Activated naive CD8-positive, alpha-beta T cell (primary cell): ENCODE results near the gene ARHGDIG.

Experiments used
- H3K27ac Mint-ChIP-seq: one replicate; pipeline ENCODE4 v1.8.0; 2021; ENCODE audit warnings: mixed read lengths
- H3K27me3 Mint-ChIP-seq: one replicate; pipeline ENCODE4 v1.8.0; 2021; ENCODE audit warnings: mixed read lengths
- H3K36me3 Mint-ChIP-seq: one replicate; pipeline ENCODE4 v1.8.0; 2021; ENCODE audit warnings: mixed read lengths
- H3K4me1 Mint-ChIP-seq: one replicate; pipeline ENCODE4 v1.8.0; 2021; ENCODE audit warnings: low read depth, mixed read lengths
- H3K4me3 Mint-ChIP-seq: one replicate; pipeline ENCODE4 v1.8.0; 2021; ENCODE audit warnings: mild to moderate bottlenecking, mixed read lengths
- H3K9me3 Mint-ChIP-seq: one replicate; pipeline ENCODE4 v1.8.0; 2021; ENCODE audit warnings: low read depth, mixed read lengths

The ARHGDIG gene

GRCh38 chr16:293043-293775, 12.8 kb downstream of the ARHGDIG start:
- Mint-ChIP-seq H3K27me3 (no peaks in the 10 kb centered on the region), H3K9me3 (no peaks in the 10 kb centered on the region), H3K36me3 (no peaks in the 10 kb centered on the region), H3K4me3 (no peak overlapping the region), H3K4me1 (no peaks in the 10 kb centered on the region), H3K27ac (no peak overlapping the region)

- no peaks in the 10 kb centered on the region for H3K4me1 Mint-ChIP-seq
- no peaks in the 10 kb centered on the region for H3K27me3 Mint-ChIP-seq
- H3K4me3 Mint-ChIP-seq: no peak overlapping the region
- H3K9me3 Mint-ChIP-seq: no peaks in the 10 kb centered on the region
- H3K27ac Mint-ChIP-seq: no peak overlapping the region
- H3K36me3 Mint-ChIP-seq: no peaks in the 10 kb centered on the region
Measured at GRCh38 chr16:296276-296675, 15.9 kb downstream of the ARHGDIG start.

GRCh38 chr16:296806-297510, 16.6 kb downstream of the ARHGDIG start:
- Mint-ChIP-seq H3K27me3 (no peaks in the 10 kb centered on the region), H3K36me3 (no peaks in the 10 kb centered on the region), H3K4me1 (no peaks in the 10 kb centered on the region), H3K4me3 (no peak overlapping the region), H3K9me3 (no peaks in the 10 kb centered on the region), H3K27ac (no peak overlapping the region)

GRCh38 chr16:297832-298231, 17.4 kb downstream of the ARHGDIG start:
- Mint-ChIP-seq H3K27ac (no peak overlapping the region), H3K4me3 (no peak overlapping the region), H3K4me1 (no peaks in the 10 kb centered on the region), H3K36me3 (no peaks in the 10 kb centered on the region), H3K27me3 (no peaks in the 10 kb centered on the region), H3K9me3 (no peaks in the 10 kb centered on the region)

- no peaks in the 10 kb centered on the region for H3K36me3 Mint-ChIP-seq
- H3K27me3 Mint-ChIP-seq: no peaks in the 10 kb centered on the region
- no peaks in the 10 kb centered on the region for H3K9me3 Mint-ChIP-seq
- H3K4me1 Mint-ChIP-seq: peaks cover 2% of the 10 kb centered on the region
- no peak overlapping the region for H3K4me3 Mint-ChIP-seq
- H3K27ac Mint-ChIP-seq: no peak overlapping the region
Measured at GRCh38 chr16:301235-301634, 20.8 kb downstream of the ARHGDIG start.

GRCh38 chr16:301950-302349, 21.6 kb downstream of the ARHGDIG start:
- Mint-ChIP-seq H3K4me3 (no peak overlapping the region), H3K27me3 (no peaks in the 10 kb centered on the region), H3K4me1 (peaks cover 2% of the 10 kb centered on the region), H3K9me3 (no peaks in the 10 kb centered on the region), H3K36me3 (no peaks in the 10 kb centered on the region), H3K27ac (no peak overlapping the region)

GRCh38 chr16:303760-304505, 23.5 kb downstream of the ARHGDIG start:
- Mint-ChIP-seq H3K27ac (no peak overlapping the region), H3K4me1 (peaks cover 4% of the 10 kb centered on the region), H3K9me3 (no peaks in the 10 kb centered on the region), H3K36me3 (no peaks in the 10 kb centered on the region), H3K4me3 (no peak overlapping the region), H3K27me3 (no peaks in the 10 kb centered on the region)

- Mint-ChIP-seq H3K36me3 (no peaks in the 10 kb centered on the region), H3K4me3 (no peak overlapping the region), H3K27ac (no peak overlapping the region), H3K9me3 (no peaks in the 10 kb centered on the region), H3K4me1 (peaks cover 13% of the 10 kb centered on the region), H3K27me3 (no peaks in the 10 kb centered on the region)
Measured at GRCh38 chr16:305916-306626, 25.7 kb downstream of the ARHGDIG start.

- Mint-ChIP-seq H3K4me1 (peaks cover 13% of the 10 kb centered on the region), H3K27ac (no peak overlapping the region), H3K9me3 (no peaks in the 10 kb centered on the region), H3K27me3 (no peaks in the 10 kb centered on the region), H3K4me3 (no peak overlapping the region), H3K36me3 (no peaks in the 10 kb centered on the region)
Measured at GRCh38 chr16:306911-307370, 26.6 kb downstream of the ARHGDIG start.

- H3K27me3 Mint-ChIP-seq: no peaks in the 10 kb centered on the region
- peaks cover 15% of the 10 kb centered on the region for H3K4me1 Mint-ChIP-seq
- no peak overlapping the region for H3K27ac Mint-ChIP-seq
- H3K4me3 Mint-ChIP-seq: no peak overlapping the region
- no peaks in the 10 kb centered on the region for H3K36me3 Mint-ChIP-seq
- no peaks in the 10 kb centered on the region for H3K9me3 Mint-ChIP-seq
Measured at GRCh38 chr16:307691-308312, 27.4 kb downstream of the ARHGDIG start.

GRCh38 chr16:309476-309875, 29.1 kb downstream of the ARHGDIG start:
- Mint-ChIP-seq H3K27ac (no peak overlapping the region), H3K36me3 (no peaks in the 10 kb centered on the region), H3K4me3 (no peak overlapping the region), H3K9me3 (no peaks in the 10 kb centered on the region), H3K27me3 (no peaks in the 10 kb centered on the region), H3K4me1 (peaks cover 15% of the 10 kb centered on the region)

- Mint-ChIP-seq H3K9me3 (no peaks in the 10 kb centered on the region), H3K4me1 (peaks cover 21% of the 10 kb centered on the region), H3K4me3 (no peak overlapping the region), H3K27me3 (no peaks in the 10 kb centered on the region), H3K36me3 (no peaks in the 10 kb centered on the region), H3K27ac (no peak overlapping the region)
Measured at GRCh38 chr16:311725-312124, 31.3 kb downstream of the ARHGDIG start.

GRCh38 chr16:314351-314750, 34.0 kb downstream of the ARHGDIG start:
- H3K9me3 Mint-ChIP-seq: no peaks in the 10 kb centered on the region
- peaks cover 34% of the 10 kb centered on the region for H3K4me1 Mint-ChIP-seq
- H3K27me3 Mint-ChIP-seq: no peaks in the 10 kb centered on the region
- no peaks in the 10 kb centered on the region for H3K36me3 Mint-ChIP-seq
- H3K4me3 Mint-ChIP-seq: no peak overlapping the region
- H3K27ac Mint-ChIP-seq: no peak overlapping the region

GRCh38 chr16:314795-315299, 34.5 kb downstream of the ARHGDIG start:
- no peak overlapping the region for H3K4me3 Mint-ChIP-seq
- peaks cover 34% of the 10 kb centered on the region for H3K4me1 Mint-ChIP-seq
- no peaks in the 10 kb centered on the region for H3K27me3 Mint-ChIP-seq
- no peaks in the 10 kb centered on the region for H3K36me3 Mint-ChIP-seq
- no peak overlapping the region for H3K27ac Mint-ChIP-seq
- H3K9me3 Mint-ChIP-seq: no peaks in the 10 kb centered on the region
